Measurements from ENCODE around the gene MAP2K3.
"Not testable (repeated sequence)": the region's sequence is repeated elsewhere in the genome, so short reads cannot be mapped to it uniquely, and the experiment has no call there.

Gene MAP2K3

GRCh38 chr17:21327921-21328320, 43.4 kb downstream of the MAP2K3 start:
- DNase-seq (ENCODE audit: low read depth, low spot score) = not testable (repeated sequence)

- DNase-seq (ENCODE audit: low read depth, low spot score) = not testable (repeated sequence)
Observed at GRCh38 chr17:21328778-21329177, 44.3 kb downstream of the MAP2K3 start.

GRCh38 chr17:21330436-21331160, 46.1 kb downstream of the MAP2K3 start:
- no peak for DNase-seq (ENCODE audit: low read depth, low spot score)

- not testable (repeated sequence) for DNase-seq (ENCODE audit: low read depth, low spot score)
Observed at GRCh38 chr17:21336541-21337294, 52.2 kb downstream of the MAP2K3 start.

GRCh38 chr17:21337981-21338625, 53.6 kb downstream of the MAP2K3 start:
- not testable (repeated sequence) for DNase-seq (ENCODE audit: low read depth, low spot score)

- DNase-seq (ENCODE audit: low read depth, low spot score) = no peak
Observed at GRCh38 chr17:21339011-21339410, 54.5 kb downstream of the MAP2K3 start.

GRCh38 chr17:21339571-21339970, 55.1 kb downstream of the MAP2K3 start:
- DNase-seq (ENCODE audit: low read depth, low spot score) = not testable (repeated sequence)

- DNase-seq (ENCODE audit: low read depth, low spot score) = not testable (repeated sequence)
Observed at GRCh38 chr17:21340407-21340806, 55.9 kb downstream of the MAP2K3 start.

GRCh38 chr17:21341279-21341678, 56.8 kb downstream of the MAP2K3 start:
- not testable (repeated sequence) for DNase-seq (ENCODE audit: low read depth, low spot score)

GRCh38 chr17:21341925-21342540, 57.5 kb downstream of the MAP2K3 start:
- DNase-seq (ENCODE audit: low read depth, low spot score) = not testable (repeated sequence)

- DNase-seq (ENCODE audit: low read depth, low spot score) = not testable (repeated sequence)
Observed at GRCh38 chr17:21343061-21343949, 58.8 kb downstream of the MAP2K3 start.

GRCh38 chr17:21344801-21345200, 60.3 kb downstream of the MAP2K3 start:
- not testable (repeated sequence) for DNase-seq (ENCODE audit: low read depth, low spot score)

GRCh38 chr17:21345236-21345635, 60.7 kb downstream of the MAP2K3 start:
- no peak for DNase-seq (ENCODE audit: low read depth, low spot score)

GRCh38 chr17:21346107-21346506, 61.6 kb downstream of the MAP2K3 start:
- DNase-seq (ENCODE audit: low read depth, low spot score) = not testable (repeated sequence)

GRCh38 chr17:21346651-21347250, 62.2 kb downstream of the MAP2K3 start:
- DNase-seq (ENCODE audit: low read depth, low spot score) = not testable (repeated sequence)

- DNase-seq (ENCODE audit: low read depth, low spot score) = not testable (repeated sequence)
Observed at GRCh38 chr17:21347660-21348059, 63.1 kb downstream of the MAP2K3 start.

- DNase-seq (ENCODE audit: low read depth, low spot score) = not testable (repeated sequence)
Observed at GRCh38 chr17:21348081-21348925, 63.8 kb downstream of the MAP2K3 start.

- DNase-seq (ENCODE audit: low read depth, low spot score) = not testable (repeated sequence)
Observed at GRCh38 chr17:21348926-21349261, 64.4 kb downstream of the MAP2K3 start.

- not testable (repeated sequence) for DNase-seq (ENCODE audit: low read depth, low spot score)
Observed at GRCh38 chr17:21349358-21350050, 65.0 kb downstream of the MAP2K3 start.
